AG10803 (cell line): Measurements from ENCODE around the gene ATXN1.
"Not testable (repeated sequence)": the region's sequence is repeated elsewhere in the genome, so short reads cannot be mapped to it uniquely, and the experiment has no call there.

Experiments
- DNase-seq: peaks from one replicate; pipeline ENCODE4 v3.0.0; 2010; ENCODE audit warnings: low read depth
- H3K4me3 ChIP-seq: 2 replicates; pipeline ENCODE4 v1.5.1; 2011; ENCODE audit warnings: mild to moderate bottlenecking, low read length, control low read depth
- TF ChIP-seq, protein P1 (sequence below): conservative IDR thresholded peaks from 2 replicates; pipeline ENCODE4 v1.5.1; 2011; ENCODE audit warnings: mild to moderate bottlenecking, low read length, control low read depth, inconsistent platforms

Gene ATXN1

GRCh38 chr6:16388488-16388887, 372.8 kb downstream of the ATXN1 start:
- TF ChIP-seq, protein P1, sequence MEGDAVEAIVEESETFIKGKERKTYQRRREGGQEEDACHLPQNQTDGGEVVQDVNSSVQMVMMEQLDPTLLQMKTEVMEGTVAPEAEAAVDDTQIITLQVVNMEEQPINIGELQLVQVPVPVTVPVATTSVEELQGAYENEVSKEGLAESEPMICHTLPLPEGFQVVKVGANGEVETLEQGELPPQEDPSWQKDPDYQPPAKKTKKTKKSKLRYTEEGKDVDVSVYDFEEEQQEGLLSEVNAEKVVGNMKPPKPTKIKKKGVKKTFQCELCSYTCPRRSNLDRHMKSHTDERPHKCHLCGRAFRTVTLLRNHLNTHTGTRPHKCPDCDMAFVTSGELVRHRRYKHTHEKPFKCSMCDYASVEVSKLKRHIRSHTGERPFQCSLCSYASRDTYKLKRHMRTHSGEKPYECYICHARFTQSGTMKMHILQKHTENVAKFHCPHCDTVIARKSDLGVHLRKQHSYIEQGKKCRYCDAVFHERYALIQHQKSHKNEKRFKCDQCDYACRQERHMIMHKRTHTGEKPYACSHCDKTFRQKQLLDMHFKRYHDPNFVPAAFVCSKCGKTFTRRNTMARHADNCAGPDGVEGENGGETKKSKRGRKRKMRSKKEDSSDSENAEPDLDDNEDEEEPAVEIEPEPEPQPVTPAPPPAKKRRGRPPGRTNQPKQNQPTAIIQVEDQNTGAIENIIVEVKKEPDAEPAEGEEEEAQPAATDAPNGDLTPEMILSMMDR, result no peak
- no peak overlapping the region for H3K4me3 ChIP-seq
- peak; percentile 68 for DNase-seq

DNA sequence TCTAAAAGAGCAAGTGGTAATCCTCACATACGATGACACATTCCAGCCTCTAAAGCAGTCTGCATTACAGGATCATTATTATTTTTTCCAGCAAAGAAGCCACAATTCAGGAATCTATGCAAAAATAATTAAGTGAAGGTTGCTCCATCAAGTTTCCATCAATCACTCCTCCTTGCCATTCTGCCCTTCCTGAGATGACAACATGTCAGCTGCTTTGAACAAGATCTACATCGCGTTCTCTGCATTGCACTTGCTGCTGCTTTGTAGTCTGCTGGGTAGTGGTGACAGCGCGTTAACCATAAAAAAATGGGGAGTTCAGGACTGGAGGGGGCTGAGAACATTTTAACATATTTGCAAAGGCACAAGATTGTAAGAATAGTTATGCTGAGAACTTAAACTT, 375.2 kb downstream of the ATXN1 start:
- no peak overlapping the region for H3K4me3 ChIP-seq
- TF ChIP-seq, protein P1, result no peak
- DNase-seq, result no peak

GRCh38 chr6:16383607-16384206, 377.6 kb downstream of the ATXN1 start:
- DNase-seq, result no peak
- TF ChIP-seq, protein P1, result no peak
- no peak overlapping the region for H3K4me3 ChIP-seq

DNA sequence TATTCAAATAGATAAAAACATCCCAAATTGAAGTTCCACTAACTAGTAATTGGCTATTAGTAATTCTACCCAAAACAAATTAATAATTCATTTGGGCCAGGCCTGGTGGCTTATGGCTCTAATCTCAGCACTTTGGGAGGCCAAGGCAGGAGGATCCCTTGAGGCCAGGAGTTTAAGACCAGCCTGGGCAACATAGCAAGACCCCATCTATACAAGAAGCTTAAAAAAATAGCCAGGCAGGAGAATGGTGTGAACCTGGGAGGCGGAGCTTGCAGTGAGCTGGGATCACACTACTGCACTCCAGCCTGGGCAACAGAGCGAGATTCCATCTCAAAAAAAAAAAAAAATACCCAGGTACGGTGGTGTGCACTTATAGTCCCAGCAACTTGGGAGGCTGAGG, 379.3 kb downstream of the ATXN1 start:
- not testable (repeated sequence) for DNase-seq, H3K4me3 ChIP-seq

DNA sequence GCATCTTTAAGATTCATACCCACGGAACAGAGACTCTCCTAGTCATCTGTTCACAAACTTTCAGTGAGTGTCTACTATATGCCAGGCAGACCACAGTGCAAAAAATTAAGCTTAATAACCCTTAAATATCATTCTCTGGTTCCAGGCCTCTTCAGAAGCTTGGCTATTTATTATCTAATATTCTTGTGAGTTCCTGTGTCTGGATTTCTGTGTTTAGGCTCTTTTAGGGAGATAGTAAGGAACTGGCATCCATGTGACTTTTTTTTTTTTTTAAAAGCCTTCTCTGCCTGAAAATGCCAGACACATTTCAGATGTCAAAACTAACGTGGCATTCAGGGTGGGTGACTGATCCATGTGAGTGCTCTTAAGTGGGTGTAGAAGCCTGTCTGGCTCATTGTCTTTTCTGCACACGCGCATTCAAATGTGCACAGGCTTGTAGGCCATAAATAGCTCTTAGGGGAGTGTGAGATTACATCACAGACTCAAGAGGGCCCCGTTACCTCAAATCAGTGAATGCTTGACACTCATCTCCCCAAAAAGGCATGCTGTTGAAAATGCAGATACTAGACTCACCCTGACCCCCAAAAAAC, 380.9 kb downstream of the ATXN1 start:
- H3K4me3 ChIP-seq, result no peak overlapping the region
- TF ChIP-seq, protein P1, result no peak
- DNase-seq, result no peak

DNA sequence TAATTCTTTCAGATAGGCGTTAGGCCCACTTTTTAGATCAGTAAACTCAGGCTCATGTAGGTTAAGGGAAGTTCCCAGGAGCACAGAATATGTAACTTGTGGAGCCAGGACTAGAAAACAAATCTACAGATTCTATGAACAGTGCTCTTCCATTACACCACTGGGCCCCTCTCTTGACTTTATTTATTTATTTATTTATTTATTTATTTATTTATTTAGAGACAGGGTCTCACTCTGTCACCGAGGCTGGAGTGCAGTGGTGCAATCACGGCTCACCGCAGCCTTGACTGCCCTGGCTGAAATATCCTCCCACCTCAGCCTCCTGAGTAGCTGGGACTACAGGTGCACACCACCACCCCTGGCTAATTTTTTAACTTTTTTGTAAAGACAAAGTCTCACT, 382.9 kb downstream of the ATXN1 start:
- not testable (repeated sequence) for H3K4me3 ChIP-seq, DNase-seq

- no peak for DNase-seq
- H3K4me3 ChIP-seq, result no peak overlapping the region
- TF ChIP-seq, protein P1, result no peak
Measured at GRCh38 chr6:16377470-16377869, 383.8 kb downstream of the ATXN1 start.

DNA sequence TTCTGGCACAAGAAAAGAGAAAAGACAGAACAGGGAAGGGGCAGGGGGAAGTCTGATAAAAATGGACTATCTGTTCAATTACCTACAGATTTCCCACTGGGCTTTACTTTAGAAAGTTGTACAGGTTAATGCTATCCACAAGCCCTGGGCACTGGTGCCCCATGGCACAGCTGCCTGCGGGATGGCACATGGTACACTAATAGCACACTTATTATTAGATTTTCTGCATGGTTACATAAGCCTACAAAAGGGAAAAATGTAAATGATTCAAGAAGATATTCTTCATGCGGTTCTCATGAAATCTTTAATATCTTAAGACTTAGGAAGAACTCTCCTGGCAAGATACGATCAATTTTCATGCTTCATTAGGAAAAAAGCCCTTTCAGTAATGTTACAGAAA, 385.4 kb downstream of the ATXN1 start:
- H3K4me3 ChIP-seq, result no peak overlapping the region
- DNase-seq, result no peak
- TF ChIP-seq, protein P1, result no peak
